IMR-90 (cell line): Measurements from ENCODE around the gene ASH1L. TPM values are rescaled to one million over a fixed set of nuclear protein-coding genes. Genes with fewer than 3 reads are reported as not detected.

Source experiments
- ATAC-seq: fragments of 200-7000 bp; cut with Tn5 transposase; 2 replicates; pipeline ENCODE4 v1.9.1; 2020; ENCODE audit warnings: low read depth, mild to moderate bottlenecking, moderate library complexity
- BruUV-seq: library from RNA; stranded (reverse); fragments of 400-500 nt; replicated peaks from 2 replicates; lab custom pipeline; 2021; lab: Mats Ljungman, UMichigan
- CTCF ChIA-PET: fragments of 300-600 bp; formaldehyde crosslinking; extraction: SDS; loops from one replicate; lab custom pipeline; 2021; ENCODE audit warnings: antibody characterized with exemption; lab: Yijun Ruan, JAX
- POLR2A ChIA-PET: fragments of 300-600 bp; sonication (Branson Sonifier 250); formaldehyde crosslinking; loops from one replicate; lab custom pipeline; 2022; ENCODE audit warnings: antibody characterized with exemption; ENCODE audit not compliant: unreplicated experiment; lab: Charles Lee
- DNase-seq: peaks from one replicate; pipeline ENCODE4 v3.0.0; 2013
- H2AFZ ChIP-seq: replicated peaks from 2 replicates; pipeline ENCODE3; 2013; ENCODE audit warnings: low read length, mild to moderate bottlenecking; ENCODE audit not compliant: poor library complexity
- H2AK5ac ChIP-seq: 2 replicates; pipeline ENCODE4 v1.6.1; 2013; ENCODE audit warnings: low read depth, low read length, inconsistent platforms
- H2AK9ac ChIP-seq: replicated peaks from 2 replicates; pipeline ENCODE3; 2013; ENCODE audit warnings: mild to moderate bottlenecking, low read depth, low read length, moderate library complexity; ENCODE audit not compliant: poor library complexity
- H2BK120ac ChIP-seq: 2 replicates; pipeline ENCODE4 v1.6.1; 2013; ENCODE audit warnings: low read depth, low read length, inconsistent platforms
- H2BK15ac ChIP-seq: 3 replicates; pipeline ENCODE4 v1.6.1; 2013; ENCODE audit warnings: low read depth, low read length, inconsistent platforms
- H2BK20ac ChIP-seq: 2 replicates; pipeline ENCODE4 v1.6.1; 2013; ENCODE audit warnings: low read depth, mild to moderate bottlenecking, inconsistent platforms, low read length, moderate library complexity
- H2BK5ac ChIP-seq: 2 replicates; pipeline ENCODE4 v1.6.1; 2013; ENCODE audit warnings: mild to moderate bottlenecking, low read depth, low read length, inconsistent platforms; ENCODE audit not compliant: poor library complexity, severe bottlenecking
- H3K14ac ChIP-seq: replicated peaks from 2 replicates; pipeline ENCODE4 v1.6.1; 2013; ENCODE audit warnings: low read depth, low read length, inconsistent platforms
- H3K18ac ChIP-seq: 2 replicates; pipeline ENCODE4 v1.6.1; 2013; ENCODE audit warnings: low read depth, low read length, control low read depth
- H3K23ac ChIP-seq: 2 replicates; pipeline ENCODE4 v1.6.1; 2013; ENCODE audit warnings: low read depth, low read length, inconsistent platforms
- H3K27ac ChIP-seq: 2 replicates; pipeline ENCODE4 v1.5.1; 2013; ENCODE audit warnings: mild to moderate bottlenecking, control low read depth, low read length; ENCODE audit not compliant: insufficient read depth
- H3K27me3 ChIP-seq: 2 replicates; pipeline ENCODE4 v1.6.1; 2013; ENCODE audit warnings: low read length; ENCODE audit not compliant: control insufficient read depth, insufficient read depth
- H3K36me3 ChIP-seq: 2 replicates; pipeline ENCODE4 v1.6.1; 2013; ENCODE audit warnings: low read length, mixed read lengths; ENCODE audit not compliant: control insufficient read depth, insufficient read depth
- H3K4ac ChIP-seq: 2 replicates; pipeline ENCODE4 v1.6.1; 2013; ENCODE audit warnings: low read depth, low read length, inconsistent platforms
- H3K4me1 ChIP-seq: 2 replicates; pipeline ENCODE4 v1.6.1; 2013; ENCODE audit warnings: low read length, mixed read lengths; ENCODE audit not compliant: control insufficient read depth, insufficient read depth
- H3K4me2 ChIP-seq: 2 replicates; pipeline ENCODE4 v1.6.1; 2013; ENCODE audit warnings: low read depth, mild to moderate bottlenecking, control low read depth, low read length, moderate library complexity
- H3K4me3 ChIP-seq: 2 replicates; pipeline ENCODE4 v1.5.1; 2013; ENCODE audit warnings: low read depth, mild to moderate bottlenecking, control low read depth, low read length, moderate library complexity; ENCODE audit not compliant: insufficient read depth
- H3K56ac ChIP-seq: 2 replicates; pipeline ENCODE4 v1.6.1; 2013; ENCODE audit warnings: low read length, inconsistent platforms; ENCODE audit not compliant: insufficient read depth; ENCODE audit errors: extremely low read depth
- H3K79me1 ChIP-seq, 2 experiments: 2 replicates each; pipeline ENCODE4 v1.6.1; 2013; ENCODE audit warnings: low read length in 2 of 2, inconsistent platforms in 1 of 2, low read depth in 1 of 2
- H3K9ac ChIP-seq: 2 replicates; pipeline ENCODE4 v1.6.1; 2013; ENCODE audit warnings: low read depth, low read length, control low read depth
- H3K9me1 ChIP-seq: 2 replicates; pipeline ENCODE4 v1.6.1; 2013; ENCODE audit warnings: low read length, inconsistent platforms; ENCODE audit not compliant: insufficient read depth
- H3K9me3 ChIP-seq: 2 replicates; pipeline ENCODE4 v1.6.1; 2013; ENCODE audit warnings: low read length; ENCODE audit not compliant: control insufficient read depth, insufficient read depth
- H4K20me1 ChIP-seq: 2 replicates; pipeline ENCODE4 v1.6.1; 2013; ENCODE audit warnings: low read length, inconsistent platforms; ENCODE audit not compliant: insufficient read depth
- H4K5ac ChIP-seq: 2 replicates; pipeline ENCODE4 v1.6.1; 2013; ENCODE audit warnings: mild to moderate bottlenecking, low read depth, low read length, control low read depth
- H4K8ac ChIP-seq, 2 experiments: 2 replicates each; pipeline ENCODE4 v1.6.1; 2013; ENCODE audit warnings: low read depth in 2 of 2, low read length in 2 of 2, control low read depth in 1 of 2, inconsistent platforms in 1 of 2
- H4K91ac ChIP-seq: 2 replicates; pipeline ENCODE4 v1.6.1; 2013; ENCODE audit warnings: low read depth, low read length, inconsistent platforms; ENCODE audit not compliant: insufficient read depth
- BHLHE40 ChIP-seq: fragments of 150-350 bp; IDR thresholded peaks from 2 replicates; pipeline ENCODE4 v1.6.1; 2016; ENCODE audit warnings: mild to moderate bottlenecking, low read depth, low read length
- CEBPB ChIP-seq: IDR thresholded peaks from 2 replicates; pipeline ENCODE4 v1.6.1; 2012; ENCODE audit warnings: low read depth, low read length, improper control_type of control experiment
- CHD1 ChIP-seq: IDR thresholded peaks from 2 replicates; pipeline ENCODE4 v1.6.1; 2012; ENCODE audit warnings: low read depth, low read length, improper control_type of control experiment
- ELK1 ChIP-seq: fragments of 150-350 bp; IDR thresholded peaks from 2 replicates; pipeline ENCODE4 v1.6.1; 2016; ENCODE audit warnings: low read depth, mild to moderate bottlenecking, low read length, moderate library complexity, borderline replicate concordance
- MAFK ChIP-seq: IDR thresholded peaks from 2 replicates; pipeline ENCODE4 v1.6.1; 2012; ENCODE audit warnings: low read depth, low read length, improper control_type of control experiment
- MAZ ChIP-seq: IDR thresholded peaks from 2 replicates; pipeline ENCODE4 v1.6.1; 2012; ENCODE audit warnings: low read depth, mild to moderate bottlenecking, low read length, improper control_type of control experiment, moderate library complexity, borderline replicate concordance
- MXI1 ChIP-seq: IDR thresholded peaks from 2 replicates; pipeline ENCODE4 v1.6.1; 2012; ENCODE audit warnings: low read depth, mild to moderate bottlenecking, low read length, moderate library complexity, borderline replicate concordance
- NFE2L2 ChIP-seq: fragments of 150-350 bp; IDR thresholded peaks from 2 replicates; pipeline ENCODE4 v1.6.1; 2016; ENCODE audit warnings: low read depth, mild to moderate bottlenecking, low read length
- POLR2A ChIP-seq: IDR thresholded peaks from 2 replicates; pipeline ENCODE4 v1.6.1; 2012; ENCODE audit warnings: mild to moderate bottlenecking, low read depth, low read length
- RAD21 ChIP-seq: IDR thresholded peaks from 2 replicates; pipeline ENCODE4 v1.6.1; 2012; ENCODE audit warnings: low read length, improper control_type of control experiment
- RFX5 ChIP-seq: IDR thresholded peaks from 2 replicates; pipeline ENCODE4 v1.8.0; 2012; ENCODE audit warnings: low read depth, mild to moderate bottlenecking, low read length, moderate library complexity
- SMC3 ChIP-seq: fragments of 150-350 bp; IDR thresholded peaks from 2 replicates; pipeline ENCODE4 v1.6.1; 2016; ENCODE audit warnings: low read depth, mild to moderate bottlenecking, antibody characterized with exemption, low read length, moderate library complexity
- WGBS, 2 experiments: methylation state at CpG; one replicate each; pipeline versions ENCODE4 v1.1.5 to v1.1.7; 2013; ENCODE audit warnings: missing lambda C conversion rate in 2 of 2; ENCODE audit not compliant: insufficient read length in 1 of 2; ENCODE audit errors: extremely low coverage in 2 of 2; 5-methylcytosine and 5-hydroxymethylcytosine counted together
- dilution Hi-C: fragments of 300-500 bp; cut with HindIII; formaldehyde crosslinking; loops from one replicate; pipeline ENCODE4 v1.14.3; 2018; ENCODE audit warnings: low sequenced_read_pairs; ENCODE audit not compliant: unreplicated experiment
- in situ Hi-C: fragments of 300-500 bp; cut with MboI; formaldehyde crosslinking; loops from 3 replicates; pipeline ENCODE4 v1.14.3; 2019; ENCODE audit warnings: low sequenced_read_pairs, inconsistent platforms, mixed read lengths
- intact Hi-C: fragments of 100-400 bp; cut with micrococcal nuclease; formaldehyde crosslinking; loops from 2 replicates; pipeline ENCODE4 v1.10.0; 2022
- polyA plus RNA-seq, 3 experiments: library from polyadenylated mRNA; depleted of rRNA; stranded (reverse); fragments of >200 nt; gene quantifications; 2 replicates each; pipeline ENCODE4 v1.2.3, GENCODE V29; 2012; ENCODE audit warnings: low replicate concordance in 1 of 3
- total RNA-seq: library from RNA; depleted of rRNA; stranded (reverse); fragments of >200 nt; gene quantifications from 2 replicates; pipeline ENCODE4 v1.2.3, GENCODE V29; 2012

ASH1L gene
- total and polyA plus RNA-seq, 2 of the 4 experiments (the other 2 are of a cell fraction): 13.7 to 18.5 TPM

- ChIA-PET POLR2A (interaction anchor here (0.6 kb wide), 1 partner anchor 10 kb away, joined by 5 read pairs; no protein-coding TSS in a partner anchor), CTCF (no interaction called here)
- H2AFZ ChIP-seq: no peak overlapping the region
- no peak overlapping the region for H3K56ac ChIP-seq
- no peak overlapping the region for H2BK20ac ChIP-seq
- intact Hi-C loops: no loop called here
- H3K27me3 ChIP-seq: no peaks in the 10 kb centered on the region
- H2AK5ac ChIP-seq: no peak overlapping the region
- no peak overlapping the region for H3K23ac ChIP-seq
- no peak overlapping the region for H2BK5ac ChIP-seq
- no peak overlapping the region for H2BK120ac ChIP-seq
- H3K9ac ChIP-seq: no peak overlapping the region
- 90% methylated on average over 2 of the region's 3 CpGs; no CpG with 5 or more reads in 1 of the 2 experiments for WGBS, 2 experiments
- no peak overlapping the region for H3K27ac ChIP-seq
- BruUV-seq: no TSS peak
- H3K9me3 ChIP-seq: no peaks in the 10 kb centered on the region
- H2AK9ac ChIP-seq: no peak overlapping the region
- in situ Hi-C loops: no loop called here
- H4K5ac ChIP-seq: no peak overlapping the region
- H3K9me1 ChIP-seq: peaks cover 7% of the 10 kb centered on the region; the same call in 1 of the 2 replicates
- H3K14ac ChIP-seq: no peak overlapping the region
- DNase-seq (no peak), ATAC-seq (no peak)
- H3K79me1 ChIP-seq: peaks cover 13 to 31% of the 10 kb centered on the region in 2 experiments; a peak in 3 of 4 replicates
- dilution Hi-C loops: no loop called here
- H4K91ac ChIP-seq: no peak overlapping the region
- 0 out of 2 replicates have a peak, but pooled peaks cover 2% of the 10 kb centered on the region for H3K36me3 ChIP-seq
- no peak overlapping the region for H3K18ac ChIP-seq
- H3K4me1 ChIP-seq: no peaks in the 10 kb centered on the region
- no peak overlapping the region for H3K4me3 ChIP-seq
- H3K4me2 ChIP-seq: no peak overlapping the region
- no peak for TF ChIP-seq MXI1
- TF ChIP-seq NFE2L2: no peak
- TF ChIP-seq MAFK: no peak
- no peak for TF ChIP-seq CHD1
- no peak for TF ChIP-seq ELK1
- no peak for TF ChIP-seq CEBPB
- TF ChIP-seq RFX5: no peak
- TF ChIP-seq BHLHE40: no peak
- no peak for TF ChIP-seq POLR2A
- TF ChIP-seq RAD21: no peak
- no peak for TF ChIP-seq MAZ
- TF ChIP-seq SMC3: no peak
- peaks cover 11% of the 10 kb centered on the region; the same call in 1 of the 2 replicates for H4K20me1 ChIP-seq
- H3K4ac ChIP-seq: no peak overlapping the region
- H4K8ac ChIP-seq: no peak overlapping the region
- no peak overlapping the region for H2BK15ac ChIP-seq
Measured at GRCh38 chr1:155574077-155574476, 11.5 kb upstream of the ASH1L start.
